ENCODE data around the gene RAET1L.
A peak's percentile ranks its signal among the peaks of the same experiment; 100 is the strongest.
"Not testable (repeated sequence)": the region's sequence is repeated elsewhere in the genome, so short reads cannot be mapped to it uniquely, and the experiment has no call there.

The RAET1L gene

DNA sequence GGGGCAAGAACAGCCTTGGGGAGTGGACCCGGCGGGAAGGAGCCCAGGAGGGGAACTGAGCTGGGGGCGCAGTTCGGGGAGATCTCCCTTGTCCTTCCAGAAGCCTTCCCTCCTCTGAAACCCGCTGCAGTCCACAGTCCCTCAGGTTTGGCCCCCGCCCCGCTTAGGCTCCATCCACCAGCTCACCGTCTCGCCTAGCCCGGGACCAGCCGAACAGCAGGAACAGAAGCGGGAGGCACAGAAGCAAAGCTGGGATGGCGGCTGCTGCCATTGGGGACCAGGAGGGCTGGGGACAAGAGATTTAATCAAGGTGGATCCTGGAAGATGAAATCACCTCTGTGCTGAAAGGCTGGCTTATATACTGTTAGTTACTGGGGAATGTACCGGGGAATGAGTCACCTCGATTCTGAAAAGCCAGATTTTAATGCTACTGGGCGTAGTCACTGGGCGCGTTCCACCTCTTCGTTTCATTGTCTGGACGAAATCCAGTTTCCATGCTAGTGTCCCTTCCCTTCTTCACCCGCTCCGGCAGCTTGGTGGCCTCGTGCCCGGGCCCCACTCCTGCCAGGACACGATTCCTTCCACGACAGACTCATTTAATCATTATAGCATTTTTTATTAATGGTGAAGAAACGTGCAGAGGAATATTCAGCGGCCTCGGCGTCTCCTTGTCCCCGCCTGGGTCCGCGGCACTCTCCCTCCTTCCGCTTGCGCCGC lies at the start of gene RAET1L:
Gene RAET1L, minus strand, starts transcription at position 332 of the 717 bp plus-strand sequence. Its CDS starts 61 bp downstream, at position 271.
- peak; percentile 41 for DNase-seq (ENCODE audit: low spot score)

DNA sequence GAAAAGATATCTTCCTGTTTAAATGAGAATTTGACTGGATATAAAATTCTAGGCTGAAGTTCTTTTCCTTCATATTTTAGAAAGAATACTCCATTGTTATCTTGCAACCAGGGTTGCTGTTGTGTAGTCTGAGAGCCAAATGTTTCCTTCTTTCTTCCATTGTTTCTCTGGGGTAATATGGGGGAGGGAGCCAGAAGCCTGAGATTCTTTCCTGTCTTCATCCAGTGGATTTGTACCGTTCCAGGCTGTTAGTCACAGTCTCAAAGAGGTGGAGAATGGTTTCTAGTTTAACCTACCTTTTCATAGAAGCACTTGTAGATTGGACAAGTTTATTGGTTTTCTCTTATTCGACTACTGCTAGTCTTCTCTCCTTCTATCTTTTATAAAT lies 49.7 kb upstream of the RAET1L start:
- no peak for DNase-seq (ENCODE audit: low spot score)

- DNase-seq (ENCODE audit: low spot score) = not testable (repeated sequence)
These were observed 49.2 kb upstream of the RAET1L start for GRCh38 chr6:150074396-150075033.

DNA sequence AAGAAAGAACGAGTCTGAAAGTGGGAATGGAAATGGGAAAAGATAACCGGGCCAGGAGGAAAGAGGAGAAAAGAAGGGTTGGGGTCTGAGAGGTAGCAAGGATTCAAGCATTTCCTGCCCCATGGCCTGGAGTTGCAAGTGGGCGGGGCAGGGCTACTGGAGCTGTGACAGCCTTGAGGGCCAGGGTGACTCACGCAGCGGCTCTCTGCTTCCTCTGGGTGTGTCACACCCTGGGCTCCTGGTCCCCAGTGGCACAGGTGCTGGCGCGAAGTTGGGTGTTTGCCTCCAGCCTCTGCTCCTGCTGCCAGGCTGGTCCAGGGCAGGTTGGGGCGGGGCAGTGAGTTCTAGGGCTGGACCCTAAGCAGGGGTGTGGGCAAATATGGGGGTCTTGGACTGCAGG lies 46.9 kb upstream of the RAET1L start:
- DNase-seq (ENCODE audit: low spot score) = peak; percentile 40

DNA sequence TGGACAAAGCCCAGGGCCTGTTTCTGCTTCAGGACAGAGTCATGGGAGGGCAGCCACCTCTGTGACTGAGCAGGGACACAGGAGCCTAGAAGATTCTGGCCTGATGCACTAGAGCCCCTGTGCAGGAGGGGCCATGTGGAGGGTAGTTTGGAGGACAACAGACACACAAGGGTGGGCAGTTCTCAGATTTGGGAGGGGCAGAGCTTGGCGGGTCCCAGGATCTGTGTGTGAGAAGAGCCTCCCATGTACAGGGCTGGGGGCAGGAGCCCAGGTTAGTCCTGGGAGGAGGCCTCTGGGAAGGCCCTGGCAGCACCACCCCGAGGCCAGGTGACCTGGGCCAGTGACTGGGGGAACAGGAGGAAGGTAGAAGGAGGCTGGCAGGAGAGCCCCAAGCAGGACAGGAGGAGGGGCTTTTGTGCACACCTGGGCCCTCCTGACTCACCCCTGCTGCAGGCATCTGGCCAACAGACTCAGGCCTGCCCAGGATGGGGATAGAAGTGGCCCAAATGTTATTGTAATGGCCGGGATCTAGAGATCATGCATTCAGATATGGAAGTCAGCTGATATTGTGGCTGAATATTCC lies 45.0 kb upstream of the RAET1L start:
- no peak for DNase-seq (ENCODE audit: low spot score)

GRCh38 chr6:150069706-150070105 lies 44.4 kb upstream of the RAET1L start:
- no peak for DNase-seq (ENCODE audit: low spot score)

DNA sequence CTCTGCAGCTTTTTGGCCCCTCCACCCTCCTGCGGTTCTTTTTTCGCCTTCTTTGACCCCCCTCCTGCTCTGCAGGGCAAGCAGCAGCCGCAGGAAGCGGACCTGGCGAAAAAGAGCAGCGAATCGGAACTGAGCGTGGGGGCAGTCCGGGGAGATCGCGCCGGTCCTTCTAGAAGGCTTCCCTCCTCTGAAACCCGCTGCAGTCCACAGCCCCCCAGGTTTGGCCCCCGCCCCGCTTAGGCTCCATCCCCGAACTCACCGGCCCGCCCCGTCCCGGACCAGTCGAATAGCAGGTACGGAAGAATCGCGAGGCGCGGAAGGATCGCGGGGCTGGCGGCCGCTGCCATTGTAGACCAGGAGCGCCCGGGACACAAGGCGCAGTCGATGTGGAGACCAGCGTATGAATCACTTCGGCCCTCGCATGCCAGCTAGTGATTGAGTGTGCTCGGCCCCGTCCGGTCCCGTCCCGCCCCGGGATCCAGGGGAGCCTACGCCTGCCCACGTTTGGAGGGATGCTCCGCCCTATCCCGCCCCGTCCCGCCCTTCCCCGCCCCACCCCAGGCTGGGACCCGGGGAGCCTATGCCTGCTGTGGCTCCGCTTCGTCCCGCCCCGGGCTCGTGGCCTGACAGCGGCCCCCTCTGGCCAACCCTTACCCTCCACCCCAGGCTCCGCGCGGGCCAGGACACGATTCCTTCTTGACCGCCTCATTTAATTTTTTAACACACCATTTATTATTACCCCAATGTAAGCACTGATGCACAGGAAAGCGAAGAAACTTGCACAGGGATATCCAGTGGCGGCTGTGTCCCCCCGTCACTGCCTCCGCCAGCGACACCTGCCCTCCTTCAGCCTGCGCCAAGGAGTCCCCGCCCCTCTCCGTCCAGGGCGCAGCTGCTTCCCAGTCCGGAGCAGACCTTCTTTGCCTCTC lies 43.7 kb upstream of the RAET1L start, which contains the start of gene ULBP3:
Gene ULBP3, minus strand, starts transcription at position 402 of the 929 bp plus-strand sequence. Its CDS starts 55 bp downstream, at position 347.
- DNase-seq (ENCODE audit: low spot score) = peak; percentile 88

GRCh38 chr6:150068151-150068550 lies 42.8 kb upstream of the RAET1L start:
- no peak for DNase-seq (ENCODE audit: low spot score)

DNA sequence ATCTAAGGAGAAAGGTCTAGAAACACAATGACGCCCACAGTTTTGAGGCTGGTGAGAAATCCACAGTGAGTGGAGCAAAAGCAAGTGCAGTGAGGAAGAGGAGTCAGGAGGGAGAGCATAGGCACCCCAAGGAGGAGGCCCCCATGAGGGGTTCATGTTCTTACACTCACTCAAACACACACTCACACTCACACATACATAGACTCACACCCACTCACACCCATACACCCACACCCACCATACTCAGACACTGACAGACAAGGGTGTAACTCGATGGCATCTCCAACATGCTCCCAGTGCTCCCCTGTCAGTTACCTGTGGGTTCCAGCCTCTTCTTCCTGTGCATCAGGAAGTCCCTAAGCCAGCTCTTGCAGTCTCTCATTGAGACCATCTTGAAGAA lies 39.8 kb upstream of the RAET1L start:
- DNase-seq (ENCODE audit: low spot score) = no peak

DNA sequence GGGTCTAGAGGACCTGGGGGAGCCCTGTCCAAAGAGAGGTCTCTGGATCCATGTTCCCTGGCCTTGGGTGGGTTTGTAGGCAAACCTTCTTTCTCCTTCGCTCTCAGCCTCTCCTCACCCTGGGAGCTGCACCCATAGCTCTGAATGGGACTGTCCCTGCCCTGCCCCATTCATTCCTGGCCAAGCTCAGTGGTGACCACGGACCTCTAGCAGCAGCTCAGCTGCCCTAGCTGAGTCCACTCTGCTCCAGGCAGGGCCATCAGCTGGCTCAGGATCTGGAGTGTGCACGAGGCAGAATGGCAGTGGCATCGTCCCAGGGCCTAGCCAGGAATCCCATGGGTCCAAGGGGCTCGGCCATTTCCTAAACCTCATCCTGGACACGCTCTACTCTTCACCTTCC lies 38.3 kb upstream of the RAET1L start:
- DNase-seq (ENCODE audit: low spot score) = no peak

DNA sequence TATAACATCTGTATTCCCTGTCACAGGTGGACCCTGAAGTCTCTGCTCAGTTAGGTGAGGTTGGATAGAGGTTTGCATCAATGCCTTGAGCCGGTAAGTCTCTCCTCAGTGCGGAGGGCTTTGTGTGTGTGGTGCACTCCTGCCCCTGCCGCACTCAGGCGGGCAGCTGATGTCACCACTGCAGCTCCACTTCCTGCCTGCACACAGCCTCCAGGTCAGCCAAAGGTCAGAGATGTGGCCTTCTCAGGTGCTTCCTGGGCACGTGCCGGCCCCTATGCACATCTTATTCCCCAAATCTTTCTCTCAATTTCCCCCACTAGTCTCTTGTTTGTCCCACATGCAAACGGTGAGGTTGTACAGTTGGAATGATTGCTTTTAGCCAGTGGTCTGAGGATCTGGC lies 34.6 kb upstream of the RAET1L start:
- not testable (repeated sequence) for DNase-seq (ENCODE audit: low spot score)

DNA sequence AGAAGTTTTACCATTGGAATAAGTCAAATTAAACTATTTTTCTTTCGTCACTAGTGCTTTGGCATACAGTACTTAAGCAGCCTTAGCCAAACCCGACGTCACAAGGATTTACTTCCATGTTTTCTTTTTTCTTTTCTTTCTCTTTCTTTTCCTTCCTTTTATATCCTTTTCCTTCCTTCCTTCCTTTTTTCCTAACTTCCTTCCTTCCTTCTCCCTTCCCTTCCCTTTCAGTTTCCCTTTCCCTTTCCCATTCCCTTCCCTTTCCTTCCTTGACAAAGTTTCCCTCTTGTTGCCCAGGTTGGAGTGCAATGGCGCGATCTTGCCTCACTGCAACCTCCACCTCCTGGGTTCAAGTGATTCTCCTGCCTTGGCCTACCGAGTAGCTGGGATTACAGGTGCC lies 33.7 kb upstream of the RAET1L start:
- DNase-seq (ENCODE audit: low spot score) = no peak

- no peak for DNase-seq (ENCODE audit: low spot score)
These were observed 33.0 kb upstream of the RAET1L start for GRCh38 chr6:150058231-150058792.

GRCh38 chr6:150057501-150057951 lies 32.2 kb upstream of the RAET1L start:
- DNase-seq (ENCODE audit: low spot score) = no peak

DNA sequence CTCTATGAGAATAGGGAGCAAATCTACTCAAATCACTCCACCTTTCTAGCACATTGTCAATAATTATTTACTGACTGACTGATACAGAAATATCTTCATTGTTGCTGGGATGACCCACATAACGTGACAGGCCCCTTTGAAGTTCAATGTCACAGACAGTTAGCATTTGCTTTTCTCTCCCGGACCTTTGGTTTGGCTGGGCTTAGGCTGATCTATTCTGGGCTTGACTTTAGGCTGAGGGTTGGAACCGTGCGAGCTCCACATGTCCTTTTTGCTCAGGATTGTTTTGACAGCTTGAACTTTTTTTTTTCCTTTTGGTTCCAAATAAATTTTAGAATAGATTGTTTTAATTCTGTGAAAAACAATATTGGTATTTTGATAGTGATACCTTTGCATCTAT lies 31.6 kb upstream of the RAET1L start:
- DNase-seq (ENCODE audit: low spot score) = no peak

DNA sequence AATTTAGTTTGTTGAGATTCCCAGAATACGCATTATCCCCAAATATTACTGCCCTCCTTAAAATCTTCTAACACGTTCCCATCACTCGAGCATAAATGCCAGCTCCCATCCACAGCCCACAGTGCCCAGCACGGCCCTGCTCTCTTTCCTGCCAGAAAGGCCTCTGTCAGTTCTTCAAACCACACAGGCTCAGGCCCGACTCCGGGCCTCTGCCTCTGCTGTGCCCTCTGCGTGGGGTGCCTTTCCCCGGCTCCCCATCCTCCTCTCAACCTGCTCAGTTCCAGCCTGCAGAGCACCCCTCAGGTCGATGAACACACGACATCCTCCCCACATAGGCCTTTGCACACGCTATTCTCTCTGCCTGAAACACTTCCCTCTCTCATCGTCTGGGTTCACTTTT lies 30.8 kb upstream of the RAET1L start:
- no peak for DNase-seq (ENCODE audit: low spot score)

DNA sequence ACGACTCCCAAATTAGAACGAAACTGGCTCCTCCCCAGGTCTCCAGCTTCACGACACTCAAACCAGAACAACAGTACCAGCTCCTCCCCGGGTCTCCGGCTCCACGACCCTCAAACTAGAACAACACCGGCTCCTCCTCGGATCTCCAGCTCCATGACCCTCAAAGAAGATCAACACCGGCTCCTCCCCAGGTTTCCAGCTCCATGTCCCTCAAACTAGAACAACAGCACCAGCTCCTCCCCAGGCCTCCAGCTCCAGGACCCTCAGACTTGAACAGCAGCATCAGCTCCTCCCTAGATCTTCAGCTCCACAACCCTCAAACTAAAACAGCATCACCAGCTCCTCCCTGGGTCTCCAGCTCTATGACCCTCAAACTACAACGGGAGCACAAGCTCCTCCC lies 29.8 kb upstream of the RAET1L start:
- no peak for DNase-seq (ENCODE audit: low spot score)

GRCh38 chr6:150053450-150053849 lies 28.1 kb upstream of the RAET1L start:
- no peak for DNase-seq (ENCODE audit: low spot score)

GRCh38 chr6:150050846-150051245 lies 25.5 kb upstream of the RAET1L start:
- DNase-seq (ENCODE audit: low spot score) = no peak

DNA sequence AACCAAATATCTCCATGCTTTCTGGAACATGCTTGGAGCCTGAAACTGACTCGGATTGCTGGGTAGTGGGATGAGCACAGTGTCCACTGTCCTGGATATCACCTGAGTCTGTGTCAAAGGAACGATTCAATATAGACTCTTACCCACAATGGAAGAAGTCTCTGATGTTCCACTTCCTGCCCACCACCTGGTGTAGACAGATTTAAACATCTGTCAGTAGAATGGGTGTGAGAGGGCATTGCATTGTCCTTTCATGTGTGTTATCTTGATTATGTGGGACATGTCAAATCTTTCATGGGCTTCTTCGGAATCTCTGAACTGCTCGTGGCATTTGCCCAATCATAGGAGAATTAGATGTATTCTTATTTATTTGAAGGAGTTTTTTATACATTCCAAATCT lies 22.8 kb upstream of the RAET1L start:
- DNase-seq (ENCODE audit: low spot score) = no peak

GRCh38 chr6:150046943-150047342 lies 21.6 kb upstream of the RAET1L start:
- DNase-seq (ENCODE audit: low spot score) = no peak

- DNase-seq (ENCODE audit: low spot score) = no peak
These were observed 19.4 kb upstream of the RAET1L start for GRCh38 chr6:150044621-150045145.
